ENCODE results near the gene GORASP1. TPM values are rescaled to one million over a fixed set of nuclear protein-coding genes. Genes with fewer than 3 reads are reported as not detected.

GORASP1 gene
- total RNA-seq, 1 experiment from 2014 or later: 39.4 TPM

- DNase-seq (ENCODE audit: low read depth, low spot score) (peak; percentile 46), ATAC-seq (peak; percentile 100)
- H3K27ac ChIP-seq (ENCODE audit: low read length): peak within 1 kb of the TSS; percentile 88
- peak; percentile 16; the same call in 1 of the 2 replicates for TF ChIP-seq SIN3A (IDR thresholded peaks at IDR 0.05; ENCODE audit: borderline replicate concordance, insufficient read depth, low read depth, low read length)
- TF ChIP-seq CTCF (IDR thresholded peaks at IDR 0.05): no peak
- TF ChIP-seq POLR2AphosphoS5 (IDR thresholded peaks at IDR 0.05; ENCODE audit: low read depth, low read length): peak; percentile 83
- in situ Hi-C loops (cut with HindIII; ENCODE audit: low pct_unique_long_range_greater_than_20kb, low sequenced_read_pairs) (no loop called here), intact Hi-C loops (cut with micrococcal nuclease; ENCODE audit: unreplicated experiment) (no loop called here)
- peaks cover 2% of the 10 kb centered on the region; the same call in 1 of the 2 replicates for H3K4me1 ChIP-seq (ENCODE audit: control insufficient read depth, insufficient read depth, low read length)
- H3K9me3 ChIP-seq (ENCODE audit: control insufficient read depth, insufficient read depth, low read depth, low read length): no peaks in the 10 kb centered on the region
- ChIA-PET POLR2A (no interaction called here), CTCF (no interaction called here)
- peak within 1 kb of the TSS; percentile 61 to 82 for H3K4me3 ChIP-seq (ENCODE audit: low read depth in 2 of 2, low read length in 2 of 2)
- BruUV-seq (replicated peaks): no TSS peak
- H3K27me3 ChIP-seq (ENCODE audit: control insufficient read depth, insufficient read depth, low read length): no peaks in the 10 kb centered on the region
- H3K36me3 ChIP-seq (ENCODE audit: control insufficient read depth, insufficient read depth, low read length): no peaks in the 10 kb centered on the region
Measured at GRCh38 chr3:39051649-39052561, 55.5 kb downstream of the GORASP1 start, which contains the start of the genes SCN11A and WDR48. SCN11A (minus strand) TSS chr3:39051944; CDS start chr3:38950362, 101,582 bp downstream. WDR48 (plus strand) TSS chr3:39052016; CDS start chr3:39052026, 10 bp downstream.

GRCh38 chr3:39050029-39050428 lies 57.4 kb downstream of the GORASP1 start:
- ChIA-PET POLR2A (no interaction called here), CTCF (no interaction called here)
- ATAC-seq: no peak
- H3K4me1 ChIP-seq (ENCODE audit: control insufficient read depth, insufficient read depth, low read length): peaks cover 2% of the 10 kb centered on the region; the same call in 1 of the 2 replicates
- in situ Hi-C loops (cut with HindIII; ENCODE audit: low pct_unique_long_range_greater_than_20kb, low sequenced_read_pairs): no loop called here
- TF ChIP-seq SIN3A (IDR thresholded peaks at IDR 0.05; ENCODE audit: borderline replicate concordance, insufficient read depth, low read depth, low read length): no peak
- TF ChIP-seq POLR2AphosphoS5 (IDR thresholded peaks at IDR 0.05; ENCODE audit: low read depth, low read length): no peak
- TF ChIP-seq REST (IDR thresholded peaks at IDR 0.05; ENCODE audit: insufficient read depth in 1 of 2, low read depth in 2 of 2, low read length in 1 of 2): no peak
- no peak for TF ChIP-seq CTCF (IDR thresholded peaks at IDR 0.05)
- no peak for TF ChIP-seq TCF7L2 (IDR thresholded peaks at IDR 0.05; ENCODE audit: low read depth, low read length)
- H3K9me3 ChIP-seq (ENCODE audit: control insufficient read depth, insufficient read depth, low read depth, low read length): no peaks in the 10 kb centered on the region
- no peak for DNase-seq (ENCODE audit: low read depth, low spot score)
- BruUV-seq (replicated peaks): no TSS peak
- intact Hi-C loops (cut with micrococcal nuclease; ENCODE audit: unreplicated experiment): no loop called here
- H3K27me3 ChIP-seq (ENCODE audit: control insufficient read depth, insufficient read depth, low read length): no peaks in the 10 kb centered on the region
- H3K4me3 ChIP-seq (ENCODE audit: low read depth in 2 of 2, low read length in 2 of 2): no peak overlapping the region
- H3K27ac ChIP-seq (ENCODE audit: low read length): no peak overlapping the region
- no peaks in the 10 kb centered on the region for H3K36me3 ChIP-seq (ENCODE audit: control insufficient read depth, insufficient read depth, low read length)

Small RNAs within 50 kb of the gene (microRNA-seq; reads per million reads assigned to microRNA genes)
- gene MIR6822 (ENCODE audit: unreplicated experiment): 1.6 reads per million

Other genes starting within 250 kb of the GORASP1 start
- gene SCN11A, start 55.7 kb downstream of the GORASP1 start, total RNA-seq (2021; ENCODE audit: unreplicated experiment): not detected
- 15.7 TPM for gene WDR48, start 55.6 kb downstream of the GORASP1 start, total RNA-seq (2021; ENCODE audit: unreplicated experiment)
- 7.7 TPM for gene TTC21A, start 53 bp upstream of the GORASP1 start, total RNA-seq (2021; ENCODE audit: unreplicated experiment)
- gene CSRNP1, start 46.0 kb upstream of the GORASP1 start, total RNA-seq (2021; ENCODE audit: unreplicated experiment): 4.5 TPM
- gene XIRP1, start 85.0 kb upstream of the GORASP1 start, total RNA-seq (2021; ENCODE audit: unreplicated experiment): not detected
- not detected for gene CX3CR1, start 172.4 kb upstream of the GORASP1 start, total RNA-seq (2021; ENCODE audit: unreplicated experiment)
- gene CCR8, start 222.1 kb upstream of the GORASP1 start, total RNA-seq (2021; ENCODE audit: unreplicated experiment): not detected